Neural cell (in vitro differentiated cells): ENCODE data around the gene NOPCHAP1. TPM values are rescaled to one million over a fixed set of nuclear protein-coding genes. Genes with fewer than 3 reads are reported as not detected.

ENCODE experiments used
- H2AFZ ChIP-seq: fragments of 200-600, 300-800 bp; sonication (generic), shearing (Covaris generic); 2 replicates; pipeline ENCODE4 v1.6.0; 2014; ENCODE audit warnings: low read depth, mild to moderate bottlenecking, antibody characterized with exemption, low read length, moderate library complexity
- H3F3A ChIP-seq: fragments of 200-600 bp; shearing (Covaris generic); 2 replicates; pipeline ENCODE4 v1.6.1; 2016; ENCODE audit warnings: mild to moderate bottlenecking, moderate library complexity, mixed read lengths, antibody characterized with exemption, low read length; ENCODE audit not compliant: insufficient read depth, poor library complexity, severe bottlenecking
- H3K27ac ChIP-seq: fragments of 200-600, 300-800 bp; sonication (generic), shearing (Covaris generic); 2 replicates; pipeline ENCODE4 v1.5.1; 2014; ENCODE audit warnings: mild to moderate bottlenecking, low read length, moderate library complexity
- H3K27me3 ChIP-seq: fragments of 300-800, 200-600 bp; sonication (generic), shearing (Covaris generic); 2 replicates; pipeline ENCODE4 v1.6.0; 2014; ENCODE audit warnings: mild to moderate bottlenecking, low read depth, low read length, moderate library complexity; ENCODE audit not compliant: insufficient read depth
- H3K36me3 ChIP-seq: fragments of 300-800, 200-600 bp; sonication (generic), shearing (Covaris generic); 2 replicates; pipeline ENCODE4 v1.5.1; 2014; ENCODE audit warnings: mild to moderate bottlenecking, antibody characterized with exemption, low read length, moderate library complexity; ENCODE audit not compliant: insufficient read depth
- H3K4me2 ChIP-seq: fragments of 300-800, 200-600 bp; sonication (generic), shearing (Covaris generic); 2 replicates; pipeline ENCODE4 v1.6.0; 2014; ENCODE audit warnings: mild to moderate bottlenecking, low read length
- H3K4me3 ChIP-seq: fragments of 300-800, 200-600 bp; sonication (generic), shearing (Covaris generic); 2 replicates; pipeline ENCODE4 v1.5.1; 2014; ENCODE audit warnings: mild to moderate bottlenecking, low read length, moderate library complexity
- H3K79me2 ChIP-seq: fragments of 200-600 bp; shearing (Covaris generic); replicated peaks from 2 replicates; pipeline ENCODE4 v1.6.0; 2014; ENCODE audit warnings: mild to moderate bottlenecking, low read length, moderate library complexity; ENCODE audit not compliant: insufficient read depth
- H3K9ac ChIP-seq: fragments of 300-800, 200-600 bp; sonication (generic), shearing (Covaris generic); 2 replicates; pipeline ENCODE4 v1.6.1; 2016; ENCODE audit warnings: mild to moderate bottlenecking, low read length, mixed read lengths
- H3K9me2 ChIP-seq: fragments of 200-600 bp; shearing (Covaris generic); 2 replicates; pipeline ENCODE4 v1.6.1; 2016; ENCODE audit warnings: mild to moderate bottlenecking, low read length, mixed read lengths; ENCODE audit not compliant: insufficient read depth
- H3K9me3 ChIP-seq: fragments of 200-600, 300-800 bp; sonication (generic), shearing (Covaris generic); 2 replicates; pipeline ENCODE4 v1.6.1; 2016; ENCODE audit warnings: mild to moderate bottlenecking, mixed run types, low read length, moderate library complexity, mixed read lengths
- H4K20me1 ChIP-seq: fragments of 200-600 bp; shearing (Covaris generic); 2 replicates; pipeline ENCODE4 v1.6.1; 2016; ENCODE audit warnings: mild to moderate bottlenecking, mixed run types; ENCODE audit not compliant: insufficient read depth
- CTCF ChIP-seq: fragments of 450-650 bp; IDR thresholded peaks from 2 replicates; pipeline ENCODE4 v1.5.1; 2014; ENCODE audit warnings: antibody characterized with exemption, mild to moderate bottlenecking, moderate library complexity; ENCODE audit not compliant: poor library complexity, severe bottlenecking
- EP300 ChIP-seq: fragments of 450-650 bp; conservative IDR thresholded peaks from 2 replicates; pipeline ENCODE4 v1.6.1; 2014; ENCODE audit warnings: antibody characterized with exemption, mild to moderate bottlenecking, moderate library complexity; ENCODE audit not compliant: poor library complexity, severe bottlenecking
- EZH2 ChIP-seq: fragments of 200-600, 300-800 bp; shearing (Covaris generic), sonication (generic); IDR thresholded peaks from 2 replicates; pipeline ENCODE4 v1.6.1; 2014; ENCODE audit warnings: antibody characterized with exemption, low read length, borderline replicate concordance, mild to moderate bottlenecking; ENCODE audit not compliant: insufficient read depth, poor library complexity, severe bottlenecking
- MXI1 ChIP-seq: fragments of 450-650 bp; conservative IDR thresholded peaks from 2 replicates; pipeline ENCODE4 v1.6.1; 2014; ENCODE audit warnings: antibody characterized with exemption, mild to moderate bottlenecking; ENCODE audit not compliant: poor library complexity, severe bottlenecking
- POLR2AphosphoS5 ChIP-seq: IDR thresholded peaks from 2 replicates; pipeline ENCODE4 v1.6.1; 2012
- RAD21 ChIP-seq: fragments of 450-650 bp; conservative IDR thresholded peaks from 2 replicates; pipeline ENCODE4 v1.6.1; 2014; ENCODE audit warnings: antibody characterized with exemption, mild to moderate bottlenecking, moderate library complexity
- REST ChIP-seq: IDR thresholded peaks from 2 replicates; pipeline ENCODE4 v1.6.1; 2012; ENCODE audit warnings: borderline replicate concordance
- SMC3 ChIP-seq: fragments of 450-650 bp; conservative IDR thresholded peaks from 2 replicates; pipeline ENCODE4 v1.6.1; 2014; ENCODE audit warnings: antibody characterized with exemption, mild to moderate bottlenecking, moderate library complexity; ENCODE audit not compliant: poor library complexity
- TAF1 ChIP-seq: IDR thresholded peaks from 2 replicates; pipeline ENCODE4 v1.6.1; 2012; ENCODE audit warnings: low read depth
- polyA plus RNA-seq: library from polyadenylated mRNA; depleted of rRNA; stranded (reverse); fragments of >200 nt; gene quantifications from 2 replicates; pipeline ENCODE4 v1.2.3, GENCODE V29; 2014

Gene NOPCHAP1
- polyA plus RNA-seq, 1 donor from 2014 or later = 12.0 TPM

GRCh38 chr12:104991565-104992128 is 5.5 kb downstream of the NOPCHAP1 start:
- peaks cover 27% of the 10 kb centered on the region for H3K79me2 ChIP-seq
- H3F3A ChIP-seq = no peaks in the 10 kb centered on the region
- no peaks in the 10 kb centered on the region for H3K9me3 ChIP-seq
- no peak overlapping the region for H3K4me2 ChIP-seq
- peaks cover 3% of the 10 kb centered on the region for H3K36me3 ChIP-seq
- H3K4me3 ChIP-seq = no peak overlapping the region
- no peak overlapping the region for H3K27ac ChIP-seq
- H2AFZ ChIP-seq = no peak overlapping the region
- TF ChIP-seq RAD21 (no peak), POLR2AphosphoS5 (no peak), TAF1 (no peak), EP300 (no peak), EZH2 (no peak), SMC3 (no peak), CTCF (no peak), MXI1 (no peak), REST (no peak)
- no peaks in the 10 kb centered on the region for H3K9me2 ChIP-seq
- H4K20me1 ChIP-seq = no peaks in the 10 kb centered on the region
- no peak overlapping the region for H3K9ac ChIP-seq
- no peaks in the 10 kb centered on the region for H3K27me3 ChIP-seq

- H3K36me3 ChIP-seq = peaks cover 8% of the 10 kb centered on the region
- TF ChIP-seq CTCF (no peak), RAD21 (no peak), SMC3 (no peak), MXI1 (no peak), POLR2AphosphoS5 (no peak), REST (no peak), EZH2 (no peak), TAF1 (no peak), EP300 (no peak)
- H3K4me3 ChIP-seq = no peak overlapping the region
- H3K79me2 ChIP-seq = peaks cover 5% of the 10 kb centered on the region
- H3K9ac ChIP-seq = no peak overlapping the region
- H3K27ac ChIP-seq = no peak overlapping the region
- no peaks in the 10 kb centered on the region for H3K27me3 ChIP-seq
- H3K9me3 ChIP-seq = no peaks in the 10 kb centered on the region
- H4K20me1 ChIP-seq = no peaks in the 10 kb centered on the region
- H3K4me2 ChIP-seq = no peak overlapping the region
- H2AFZ ChIP-seq = no peak overlapping the region
- no peaks in the 10 kb centered on the region for H3K9me2 ChIP-seq
- no peaks in the 10 kb centered on the region for H3F3A ChIP-seq
Observed at GRCh38 chr12:104994336-104994735, 8.2 kb downstream of the NOPCHAP1 start.
